ENCODE measurements around the gene DNAH2. TPM values are rescaled to one million over a fixed set of nuclear protein-coding genes. Genes with fewer than 3 reads are reported as not detected.
"Not testable (repeated sequence)": the region's sequence is repeated elsewhere in the genome, so short reads cannot be mapped to it uniquely, and the experiment has no call there.

The DNAH2 gene
- total RNA-seq, 2 experiments from 2014 or later = not detected

GRCh38 chr17:7806587-7806986 lies 89.0 kb downstream of the DNAH2 start:
- DNase-seq = no peak
- Mint-ChIP-seq H3K4me3 (no peak overlapping the region), H3K9me3 (no peaks in the 10 kb centered on the region), H3K27me3 (peaks cover 3% of the 10 kb centered on the region), H3K36me3 (ENCODE audit: low read depth) (no peaks in the 10 kb centered on the region), H3K27ac (no peak overlapping the region), H3K4me1 (ENCODE audit: low read depth) (peaks cover 6% of the 10 kb centered on the region)
- intact Hi-C loops (cut with micrococcal nuclease) = no loop called here
- ChIA-PET POLR2A (interaction anchor here (1.5 kb wide), 1 partner anchor 26 kb away, joined by 3 read pairs; no protein-coding TSS in a partner anchor), CTCF (no interaction called here)
- no peak for ATAC-seq
- no peak for TF ChIP-seq CTCF (IDR thresholded peaks at IDR 0.05)

- intact Hi-C loops (cut with micrococcal nuclease) = no loop called here
- TF ChIP-seq CTCF (IDR thresholded peaks at IDR 0.05) = no peak
- no peak for ATAC-seq
- peaks cover 6% of the 10 kb centered on the region for H3K4me1 Mint-ChIP-seq (ENCODE audit: low read depth)
- no peak overlapping the region for H3K27ac Mint-ChIP-seq
- H3K36me3 Mint-ChIP-seq (ENCODE audit: low read depth) = no peaks in the 10 kb centered on the region
- no peak for DNase-seq
- no peak overlapping the region for H3K4me3 Mint-ChIP-seq
- ChIA-PET POLR2A (no interaction called here), CTCF (no interaction called here)
- peaks cover 3% of the 10 kb centered on the region for H3K27me3 Mint-ChIP-seq
- no peaks in the 10 kb centered on the region for H3K9me3 Mint-ChIP-seq
These were observed 89.7 kb downstream of the DNAH2 start for GRCh38 chr17:7807206-7807605.

DNA sequence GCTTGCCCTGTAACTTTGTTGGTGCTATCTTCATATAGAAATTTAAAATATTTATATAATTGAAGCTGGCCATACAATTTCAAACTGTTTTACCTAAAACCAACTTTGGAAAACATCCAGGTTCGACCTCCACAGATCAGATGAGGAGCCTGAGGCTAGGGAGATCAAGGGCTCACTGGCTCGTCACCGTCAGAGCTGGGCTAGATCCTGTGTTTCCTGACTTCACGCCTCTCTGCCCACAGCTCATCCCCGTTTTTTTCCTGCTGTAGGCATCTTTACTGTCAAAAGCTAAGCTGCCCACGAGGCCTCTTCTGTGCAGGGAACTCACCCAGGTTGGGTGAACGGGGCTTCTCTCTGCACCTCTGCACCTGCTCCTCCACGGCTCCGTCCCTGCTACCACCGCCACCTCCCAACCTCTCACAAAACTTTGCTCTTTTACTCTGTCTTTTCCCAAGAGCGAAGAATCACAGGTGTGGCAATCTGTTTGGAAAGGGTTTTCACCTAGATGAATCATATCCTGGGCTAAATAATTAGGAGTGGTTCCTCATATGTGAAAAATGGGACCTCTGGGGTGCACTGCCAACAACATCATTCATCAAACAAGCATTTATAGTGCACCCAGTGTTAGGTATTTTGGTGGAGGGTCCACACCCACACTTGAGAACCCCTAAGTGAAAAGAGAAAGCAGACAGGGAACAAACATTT lies 91.7 kb downstream of the DNAH2 start:
- Mint-ChIP-seq H3K4me3 (no peak overlapping the region), H3K27me3 (peaks cover 3% of the 10 kb centered on the region), H3K27ac (no peak overlapping the region), H3K9me3 (no peaks in the 10 kb centered on the region), H3K4me1 (ENCODE audit: low read depth) (peaks cover 6% of the 10 kb centered on the region), H3K36me3 (ENCODE audit: low read depth) (no peaks in the 10 kb centered on the region)
- DNase-seq = no peak
- no peak for TF ChIP-seq CTCF (IDR thresholded peaks at IDR 0.05)
- no peak for ATAC-seq
- ChIA-PET POLR2A (no interaction called here), CTCF (no interaction called here)
- intact Hi-C loops (cut with micrococcal nuclease) = no loop called here

- H3K9me3 Mint-ChIP-seq; POLR2A ChIA-PET; ATAC-seq; H3K27me3 Mint-ChIP-seq; H3K36me3 Mint-ChIP-seq (ENCODE audit: low read depth); H3K4me3 Mint-ChIP-seq; H3K27ac Mint-ChIP-seq; CTCF ChIA-PET; DNase-seq; H3K4me1 Mint-ChIP-seq (ENCODE audit: low read depth): not testable (repeated sequence)
- intact Hi-C loops (cut with micrococcal nuclease) = loop anchor here (10.0 kb wide), 1 partner anchor 65 kb away; no protein-coding TSS in a partner anchor
These were observed 92.3 kb downstream of the DNAH2 start for GRCh38 chr17:7809791-7810343.

- Mint-ChIP-seq H3K4me3 (no peak overlapping the region), H3K27ac (no peak overlapping the region), H3K27me3 (peaks cover 3% of the 10 kb centered on the region), H3K36me3 (ENCODE audit: low read depth) (no peaks in the 10 kb centered on the region), H3K4me1 (ENCODE audit: low read depth) (peaks cover 6% of the 10 kb centered on the region), H3K9me3 (no peaks in the 10 kb centered on the region)
- TF ChIP-seq CTCF (IDR thresholded peaks at IDR 0.05) = no peak
- intact Hi-C loops (cut with micrococcal nuclease) = loop anchor here (10.0 kb wide), 1 partner anchor 66 kb away; no protein-coding TSS in a partner anchor
- CTCF ChIA-PET = interaction anchor here (1.0 to 3.3 kb wide), 2 partner anchors 12 to 206 kb away, joined by 3 to 13 read pairs; no protein-coding TSS in a partner anchor
- ATAC-seq = no peak
- no peak for DNase-seq
- POLR2A ChIA-PET = no interaction called here
These were observed 93.7 kb downstream of the DNAH2 start for GRCh38 chr17:7811251-7811650.
